Mononuclear cell (primary cell): ENCODE measurements around the gene KLF11. TPM values are rescaled to one million over a fixed set of nuclear protein-coding genes. Genes with fewer than 3 reads are reported as not detected.

ENCODE experiments used
- H3K27me3 ChIP-seq: 2 replicates; pipeline ENCODE4 v1.6.0; 2011; ENCODE audit warnings: low read length, control low read depth; ENCODE audit not compliant: insufficient read depth
- H3K4me1 ChIP-seq: 2 replicates; pipeline ENCODE4 v1.5.1; 2011; ENCODE audit warnings: mild to moderate bottlenecking, low read length, control low read depth; ENCODE audit not compliant: insufficient read depth
- H3K4me3 ChIP-seq: 2 replicates; pipeline ENCODE4 v1.5.1; 2011; ENCODE audit warnings: mild to moderate bottlenecking, low read length, moderate library complexity
- H3K9me3 ChIP-seq: 2 replicates; pipeline ENCODE4 v1.5.1; 2011; ENCODE audit warnings: low read depth, mild to moderate bottlenecking, control low read depth, low read length
- total RNA-seq: library from RNA; depleted of rRNA; stranded (reverse); fragments of >200 nt; gene quantifications from one replicate; pipeline ENCODE4 v1.2.3, GENCODE V29; 2012

The KLF11 gene
- total RNA-seq, 1 donor = 37.7 TPM

- Histone ChIP-seq H3K27me3 (no peaks in the 10 kb centered on the region), H3K9me3 (no peaks in the 10 kb centered on the region), H3K4me1 (peaks cover 50% of the 10 kb centered on the region), H3K4me3 (no peak overlapping the region)
Measured at GRCh38 chr2:10039658-10040410, 3.5 kb upstream of the KLF11 start.

- no peak overlapping the region for H3K4me3 ChIP-seq
- H3K27me3 ChIP-seq = no peaks in the 10 kb centered on the region
- no peaks in the 10 kb centered on the region for H3K9me3 ChIP-seq
- peaks cover 33% of the 10 kb centered on the region for H3K4me1 ChIP-seq
Measured at GRCh38 chr2:10041711-10042110, 1.6 kb upstream of the KLF11 start.

GRCh38 chr2:10042301-10043161, 819 bp upstream of the KLF11 start:
- no peaks in the 10 kb centered on the region for H3K9me3 ChIP-seq
- no peaks in the 10 kb centered on the region for H3K27me3 ChIP-seq
- H3K4me1 ChIP-seq = peaks cover 24% of the 10 kb centered on the region
- H3K4me3 ChIP-seq = peak overlapping the region; percentile 39

- H3K4me3 ChIP-seq = peak overlapping the region; percentile 37
- no peaks in the 10 kb centered on the region for H3K9me3 ChIP-seq
- no peaks in the 10 kb centered on the region for H3K27me3 ChIP-seq
- H3K4me1 ChIP-seq = peaks cover 19% of the 10 kb centered on the region
Measured at GRCh38 chr2:10043906-10044601, 704 bp downstream of the KLF11 start.

GRCh38 chr2:10045561-10046355, 2.4 kb downstream of the KLF11 start:
- Histone ChIP-seq H3K9me3 (no peaks in the 10 kb centered on the region), H3K27me3 (no peaks in the 10 kb centered on the region), H3K4me1 (peaks cover 19% of the 10 kb centered on the region), H3K4me3 (no peak overlapping the region)

- H3K27me3 ChIP-seq = no peaks in the 10 kb centered on the region
- no peak overlapping the region for H3K4me3 ChIP-seq
- H3K4me1 ChIP-seq = peaks cover 19% of the 10 kb centered on the region
- H3K9me3 ChIP-seq = no peaks in the 10 kb centered on the region
Measured at GRCh38 chr2:10046931-10047330, 3.6 kb downstream of the KLF11 start.

- H3K27me3 ChIP-seq = no peaks in the 10 kb centered on the region
- H3K4me3 ChIP-seq = no peak overlapping the region
- peaks cover 10% of the 10 kb centered on the region for H3K4me1 ChIP-seq
- H3K9me3 ChIP-seq = no peaks in the 10 kb centered on the region
Measured at GRCh38 chr2:10047616-10048500, 4.5 kb downstream of the KLF11 start.

GRCh38 chr2:10048501-10049171, 5.3 kb downstream of the KLF11 start:
- no peaks in the 10 kb centered on the region for H3K9me3 ChIP-seq
- no peak overlapping the region for H3K4me3 ChIP-seq
- peaks cover 9% of the 10 kb centered on the region for H3K4me1 ChIP-seq
- H3K27me3 ChIP-seq = no peaks in the 10 kb centered on the region

GRCh38 chr2:10052216-10052615, 8.9 kb downstream of the KLF11 start:
- H3K27me3 ChIP-seq = no peaks in the 10 kb centered on the region
- H3K9me3 ChIP-seq = no peaks in the 10 kb centered on the region
- peaks cover 6% of the 10 kb centered on the region for H3K4me1 ChIP-seq
- no peak overlapping the region for H3K4me3 ChIP-seq

GRCh38 chr2:10053351-10053750, 10.0 kb downstream of the KLF11 start:
- H3K4me1 ChIP-seq = peaks cover 9% of the 10 kb centered on the region
- no peaks in the 10 kb centered on the region for H3K27me3 ChIP-seq
- H3K9me3 ChIP-seq = no peaks in the 10 kb centered on the region
- H3K4me3 ChIP-seq = no peak overlapping the region

GRCh38 chr2:10054424-10054823, 11.1 kb downstream of the KLF11 start:
- no peaks in the 10 kb centered on the region for H3K9me3 ChIP-seq
- H3K4me1 ChIP-seq = peaks cover 9% of the 10 kb centered on the region
- no peaks in the 10 kb centered on the region for H3K27me3 ChIP-seq
- H3K4me3 ChIP-seq = no peak overlapping the region

- H3K27me3 ChIP-seq = no peaks in the 10 kb centered on the region
- peaks cover 9% of the 10 kb centered on the region for H3K4me1 ChIP-seq
- H3K9me3 ChIP-seq = no peaks in the 10 kb centered on the region
- H3K4me3 ChIP-seq = no peak overlapping the region
Measured at GRCh38 chr2:10054976-10055375, 11.6 kb downstream of the KLF11 start.

- Histone ChIP-seq H3K4me1 (peaks cover 9% of the 10 kb centered on the region), H3K9me3 (no peaks in the 10 kb centered on the region), H3K27me3 (no peaks in the 10 kb centered on the region), H3K4me3 (no peak overlapping the region)
Measured at GRCh38 chr2:10056439-10056838, 13.1 kb downstream of the KLF11 start.
